GM12891 (cell line): ENCODE results near the gene HMCN2.

Experiments
- DNase-seq: peaks from one replicate; pipeline ENCODE4 v3.0.0; 2011; ENCODE audit warnings: low spot score; ENCODE audit not compliant: insufficient read length
- FAIRE-seq: peaks from 2 replicates; lab custom pipeline; 2011; peaks lifted over from hg19 to GRCh38; lab: Jason Lieb, UNC
- PAX5 ChIP-seq: IDR thresholded peaks from 2 replicates; pipeline ENCODE4 v1.6.1; 2011; ENCODE audit warnings: low read length, moderate library complexity, mild to moderate bottlenecking; ENCODE audit not compliant: insufficient read depth, severe bottlenecking
- POLR2A ChIP-seq: IDR thresholded peaks from 2 replicates; pipeline ENCODE4 v1.6.1; 2011; ENCODE audit warnings: low read depth, low read length, control low read depth
- POLR2AphosphoS5 ChIP-seq: IDR thresholded peaks from 2 replicates; pipeline ENCODE4 v1.6.1; 2011; ENCODE audit warnings: low read depth, low read length, control low read depth
- POU2F2 ChIP-seq: IDR thresholded peaks from 2 replicates; pipeline ENCODE4 v1.6.1; 2011; ENCODE audit warnings: low read depth, mild to moderate bottlenecking, control low read depth, low read length, moderate library complexity
- SPI1 ChIP-seq: IDR thresholded peaks from 2 replicates; pipeline ENCODE4 v1.6.1; 2011; ENCODE audit warnings: low read depth, low read length, control low read depth
- TAF1 ChIP-seq: IDR thresholded peaks from 2 replicates; pipeline ENCODE4 v1.6.1; 2011; ENCODE audit warnings: low read depth, low read length, control low read depth

Gene HMCN2

DNA sequence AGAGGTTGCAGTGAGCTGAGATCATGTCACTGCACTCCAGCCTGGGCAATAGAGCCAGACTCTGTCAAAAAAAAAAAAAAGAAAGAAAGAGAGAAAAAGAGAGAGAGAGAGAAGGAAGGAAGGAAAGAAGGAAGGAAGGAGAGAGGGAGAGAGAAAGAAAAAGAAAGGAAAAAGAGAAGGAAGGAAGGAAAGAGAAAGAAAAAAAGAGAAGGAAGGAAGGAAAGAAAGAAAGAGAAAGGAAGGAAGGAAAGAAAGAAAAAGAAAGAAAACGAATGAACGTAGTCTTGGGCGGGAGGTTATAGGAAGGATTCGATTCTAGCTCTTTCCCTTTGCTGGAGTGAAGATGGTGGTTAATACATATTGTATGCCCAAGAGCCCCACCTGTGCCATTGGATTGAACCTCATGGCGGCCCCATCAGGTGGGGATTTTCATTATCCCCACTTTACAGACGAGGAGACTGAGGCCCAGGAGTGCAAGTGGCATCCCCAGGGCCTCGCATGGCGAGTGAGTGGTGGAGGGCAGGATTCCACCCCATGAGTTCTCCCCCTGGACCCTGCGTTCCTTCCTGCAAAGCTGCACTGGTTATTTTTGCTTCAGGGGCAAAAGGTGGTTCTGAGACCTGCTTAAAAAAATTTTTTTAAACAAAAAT lies 98.3 kb downstream of the HMCN2 start:
- TF ChIP-seq POU2F2 (no peak), PAX5 (no peak), TAF1 (no peak), SPI1 (no peak), POLR2AphosphoS5 (no peak), POLR2A (no peak)
- DNase-seq, result no peak
- no peak for FAIRE-seq

DNA sequence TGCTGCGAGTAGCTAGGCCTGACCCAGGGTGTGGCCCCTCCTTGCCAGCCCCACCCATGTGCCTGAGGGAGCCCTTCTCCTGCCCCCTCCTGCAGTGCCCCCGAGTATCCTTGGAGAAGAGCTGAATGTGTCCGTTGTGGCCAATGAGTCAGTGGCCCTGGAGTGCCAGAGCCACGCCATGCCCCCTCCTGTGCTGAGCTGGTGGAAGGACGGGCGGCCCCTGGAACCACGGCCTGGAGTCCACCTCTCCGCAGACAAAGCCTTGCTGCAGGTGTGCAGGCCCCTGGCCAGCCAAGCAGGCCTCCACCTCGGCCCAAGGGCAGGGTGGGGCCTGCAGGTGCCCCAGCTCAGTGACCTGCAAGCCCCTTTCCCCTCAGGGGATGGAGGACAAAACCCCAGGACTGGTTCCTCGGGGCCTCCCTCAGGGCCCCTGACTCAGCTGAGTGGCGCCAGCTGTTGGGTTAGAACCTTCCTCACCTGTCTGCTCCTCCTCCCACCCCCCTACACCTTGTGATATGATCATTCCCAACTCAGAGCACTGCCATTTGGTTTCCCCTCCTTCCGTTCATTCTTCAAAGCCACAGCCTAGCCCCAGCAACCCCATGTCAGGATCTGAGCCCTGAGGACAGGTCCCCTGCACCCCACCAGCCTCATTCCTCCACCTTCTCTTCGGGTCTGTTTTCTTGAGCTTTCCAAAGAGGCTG lies 99.2 kb downstream of the HMCN2 start:
- DNase-seq, result no peak
- TF ChIP-seq SPI1 (no peak), POU2F2 (no peak), POLR2A (no peak), PAX5 (no peak), POLR2AphosphoS5 (no peak), TAF1 (no peak)
- FAIRE-seq, result no peak

- no peak for DNase-seq
- no peak for FAIRE-seq
- TF ChIP-seq SPI1 (no peak), POLR2A (no peak)
Measured at GRCh38 chr9:130365323-130365721, 99.8 kb downstream of the HMCN2 start.

DNA sequence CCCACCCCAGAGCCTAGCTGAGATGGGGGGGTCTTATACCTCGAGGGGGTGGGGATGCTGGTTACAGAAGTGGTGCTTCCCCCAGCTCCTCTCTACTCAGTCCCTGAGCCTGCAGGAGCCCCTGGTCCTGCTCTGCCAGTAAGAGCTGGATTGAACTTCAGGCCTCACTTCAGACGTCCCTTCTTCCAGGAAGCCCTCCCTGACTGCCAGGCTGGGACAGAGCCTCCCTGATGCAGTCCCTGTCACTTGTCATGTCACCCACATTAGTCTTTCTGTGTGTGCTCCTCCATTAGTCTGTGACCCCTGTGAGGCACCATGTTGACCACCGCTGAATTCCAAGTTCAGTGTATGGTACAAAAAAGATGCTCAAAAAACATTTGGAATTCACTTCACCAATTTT lies 100.5 kb downstream of the HMCN2 start:
- DNase-seq (no peak), FAIRE-seq (no peak)
- TF ChIP-seq SPI1 (no peak), POLR2A (no peak)

DNA sequence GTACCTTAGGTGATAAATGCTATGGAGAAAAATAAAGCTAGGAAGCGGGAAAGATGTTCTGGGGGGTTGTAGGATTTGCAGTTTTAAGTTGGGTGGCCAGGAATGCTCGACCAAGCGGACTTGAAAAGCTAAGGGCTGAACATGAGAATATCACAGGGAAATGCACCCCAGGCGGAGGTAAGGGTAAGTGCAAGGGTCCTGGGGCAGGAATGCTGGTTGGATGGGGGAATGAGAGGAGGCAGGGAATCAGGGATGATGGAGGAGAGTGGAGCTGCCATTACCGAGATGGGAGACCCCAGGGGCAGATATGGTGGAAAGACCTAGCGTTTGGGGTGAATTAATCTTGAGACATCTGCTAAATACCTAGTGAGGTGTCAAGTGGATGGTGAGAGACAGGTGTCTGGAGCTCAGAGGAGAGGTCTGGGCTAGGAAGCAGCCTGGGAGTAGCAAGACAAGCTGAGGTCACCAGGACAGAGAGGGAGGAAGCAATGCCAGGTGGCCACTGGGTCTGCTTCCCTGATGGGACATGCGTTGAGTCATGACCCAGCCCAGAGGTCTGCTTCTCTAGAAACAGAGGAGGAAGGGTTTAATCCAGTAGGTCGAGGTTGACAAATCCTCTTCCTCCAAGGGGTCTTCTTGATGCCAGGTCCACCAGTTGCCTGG lies 101.5 kb downstream of the HMCN2 start:
- FAIRE-seq (no peak), DNase-seq (no peak)
- TF ChIP-seq TAF1 (no peak), POU2F2 (no peak), SPI1 (no peak), POLR2A (no peak)

DNA sequence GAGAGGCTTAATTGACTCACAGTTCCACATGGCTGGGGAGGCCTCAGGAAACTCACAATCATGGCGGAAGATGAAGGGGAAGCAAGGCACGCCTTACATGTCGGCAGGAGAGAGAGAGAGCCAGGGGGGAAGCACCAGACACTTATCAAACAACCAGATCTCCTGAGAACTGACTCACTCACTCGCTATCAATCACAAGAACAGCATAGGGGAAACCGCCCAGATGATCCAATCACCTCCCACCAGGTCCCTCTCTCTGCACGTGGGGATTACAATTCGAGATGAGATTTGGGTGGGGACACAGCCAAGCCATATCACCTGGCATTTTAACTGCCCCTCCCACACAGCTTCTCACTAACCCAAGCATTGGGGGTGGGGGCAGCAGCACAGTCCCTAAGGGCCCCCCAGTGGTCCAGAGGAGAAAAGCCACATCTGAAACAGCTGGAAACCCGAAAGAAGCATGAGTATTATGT lies 103.1 kb downstream of the HMCN2 start:
- TF ChIP-seq TAF1, result no peak
- TF ChIP-seq POLR2A, result no peak
- TF ChIP-seq POLR2AphosphoS5, result no peak
- TF ChIP-seq SPI1, result no peak
- TF ChIP-seq POU2F2, result no peak
- TF ChIP-seq PAX5, result no peak
- no peak for FAIRE-seq

GRCh38 chr9:130370226-130370625 lies 104.7 kb downstream of the HMCN2 start:
- TF ChIP-seq TAF1, result no peak
- TF ChIP-seq PAX5, result no peak
- no peak for TF ChIP-seq SPI1
- TF ChIP-seq POU2F2, result no peak
- TF ChIP-seq POLR2A, result no peak
- TF ChIP-seq POLR2AphosphoS5, result no peak
- FAIRE-seq (no peak), DNase-seq (no peak)

More for the DNA sequence above, 103.1 kb downstream of the HMCN2 start:
- no peak for DNase-seq

- FAIRE-seq, result no peak
- TF ChIP-seq POU2F2 (no peak), POLR2A (no peak), POLR2AphosphoS5 (no peak), TAF1 (no peak), PAX5 (no peak), SPI1 (no peak)
- DNase-seq, result no peak
Measured at GRCh38 chr9:130371196-130371966, 105.8 kb downstream of the HMCN2 start.

GRCh38 chr9:130372057-130372456 lies 106.5 kb downstream of the HMCN2 start:
- no peak for TF ChIP-seq POLR2A
- no peak for TF ChIP-seq PAX5
- no peak for TF ChIP-seq POU2F2
- TF ChIP-seq POLR2AphosphoS5, result no peak
- TF ChIP-seq TAF1, result no peak
- TF ChIP-seq SPI1, result no peak
- DNase-seq (no peak), FAIRE-seq (no peak)

- no peak for DNase-seq
- no peak for TF ChIP-seq PAX5
- no peak for TF ChIP-seq SPI1
- no peak for TF ChIP-seq TAF1
- no peak for TF ChIP-seq POLR2AphosphoS5
- no peak for TF ChIP-seq POLR2A
- TF ChIP-seq POU2F2, result no peak
- no peak for FAIRE-seq
Measured at GRCh38 chr9:130373679-130374325, 108.2 kb downstream of the HMCN2 start.
